H9 (cell line): ENCODE data around the gene COMMD1. TPM values are rescaled to one million over a fixed set of nuclear protein-coding genes. Genes with fewer than 3 reads are reported as not detected.

ENCODE experiments used
- DNase-seq: peaks from one replicate; pipeline ENCODE4 v3.0.0-alpha.2; 2017
- H2AFZ ChIP-seq: one replicate; pipeline ENCODE4 v1.6.1; 2013; ENCODE audit warnings: mild to moderate bottlenecking, low read length, control low read depth, moderate library complexity
- H2AK5ac ChIP-seq: 2 replicates; pipeline ENCODE4 v1.6.1; 2013; ENCODE audit warnings: low read length, control low read depth, mixed read lengths; ENCODE audit not compliant: insufficient read length
- H2BK120ac ChIP-seq: one replicate; pipeline ENCODE4 v1.6.1; 2013; ENCODE audit warnings: low read depth, mild to moderate bottlenecking, low read length, control low read depth, inconsistent platforms; ENCODE audit not compliant: poor library complexity, severe bottlenecking
- H2BK12ac ChIP-seq: 2 replicates; pipeline ENCODE4 v1.6.1; 2013; ENCODE audit warnings: low read length, control low read depth, mixed read lengths, low read depth; ENCODE audit not compliant: insufficient read length
- H2BK15ac ChIP-seq: 2 replicates; pipeline ENCODE4 v1.6.1; 2013; ENCODE audit warnings: low read depth, low read length, control low read depth
- H2BK20ac ChIP-seq: one replicate; pipeline ENCODE4 v1.6.1; 2013; ENCODE audit warnings: low read depth, mild to moderate bottlenecking, low read length, control low read depth, inconsistent platforms; ENCODE audit not compliant: poor library complexity, severe bottlenecking
- H2BK5ac ChIP-seq: 2 replicates; pipeline ENCODE4 v1.6.1; 2013; ENCODE audit warnings: low read length, control low read depth, mixed read lengths; ENCODE audit not compliant: insufficient read length
- H3K14ac ChIP-seq: 2 replicates; pipeline ENCODE4 v1.6.1; 2013; ENCODE audit warnings: low read length, control low read depth; ENCODE audit not compliant: insufficient read depth
- H3K18ac ChIP-seq: 2 replicates; pipeline ENCODE4 v1.6.1; 2013; ENCODE audit warnings: low read depth, mild to moderate bottlenecking, mixed read lengths, low read length, control low read depth; ENCODE audit not compliant: insufficient read length
- H3K23ac ChIP-seq: 2 replicates; pipeline ENCODE4 v1.6.1; 2013; ENCODE audit warnings: low read length, control low read depth, mixed read lengths, low read depth; ENCODE audit not compliant: insufficient read length
- H3K23me2 ChIP-seq: 2 replicates; pipeline ENCODE4 v1.6.1; 2013; ENCODE audit warnings: low read depth, mild to moderate bottlenecking, mixed read lengths, low read length, control low read depth; ENCODE audit not compliant: insufficient read length, poor library complexity, severe bottlenecking
- H3K27ac ChIP-seq: 2 replicates; pipeline ENCODE4 v1.5.1; 2013; ENCODE audit warnings: low read length, control low read depth, mixed read lengths, low read depth; ENCODE audit not compliant: insufficient read length
- H3K27me3 ChIP-seq: 2 replicates; pipeline ENCODE4 v1.6.1; 2013; ENCODE audit warnings: low read length, control low read depth, inconsistent platforms; ENCODE audit not compliant: insufficient read depth
- H3K4ac ChIP-seq: 2 replicates; pipeline ENCODE4 v1.6.1; 2013; ENCODE audit warnings: low read depth, mild to moderate bottlenecking, control low read depth, inconsistent platforms, low read length, moderate library complexity
- H3K4me1 ChIP-seq: 2 replicates; pipeline ENCODE4 v1.6.1; 2013; ENCODE audit warnings: low read length, control low read depth, inconsistent platforms; ENCODE audit not compliant: insufficient read depth
- H3K4me2 ChIP-seq: 2 replicates; pipeline ENCODE4 v1.6.1; 2013; ENCODE audit warnings: low read length, control low read depth, mixed read lengths; ENCODE audit not compliant: insufficient read length, insufficient read depth
- H3K56ac ChIP-seq: 2 replicates; pipeline ENCODE4 v1.6.1; 2013; ENCODE audit warnings: low read depth, mild to moderate bottlenecking, mixed read lengths, low read length, control low read depth; ENCODE audit not compliant: insufficient read length
- H3K79me1 ChIP-seq: 2 replicates; pipeline ENCODE4 v1.6.1; 2013; ENCODE audit warnings: low read depth, mild to moderate bottlenecking, moderate library complexity, low read length, control low read depth, inconsistent platforms; ENCODE audit not compliant: insufficient read depth, poor library complexity, severe bottlenecking
- H3K79me2 ChIP-seq: 2 replicates; pipeline ENCODE4 v1.6.1; 2013; ENCODE audit warnings: low read length, control low read depth, inconsistent platforms; ENCODE audit not compliant: insufficient read depth
- H3K9ac ChIP-seq: 2 replicates; pipeline ENCODE4 v1.6.1; 2013; ENCODE audit warnings: low read length, control low read depth, mixed read lengths; ENCODE audit not compliant: insufficient read length; ENCODE audit errors: extremely low read depth
- H3K9me3 ChIP-seq: one replicate; pipeline ENCODE4 v1.6.1; 2013; ENCODE audit warnings: low read depth, low read length, inconsistent platforms; ENCODE audit not compliant: control insufficient read depth
- H3T11ph ChIP-seq: one replicate; pipeline ENCODE4 v1.6.1; 2013; ENCODE audit warnings: mild to moderate bottlenecking, low read length, control low read depth, inconsistent platforms
- H4K20me1 ChIP-seq: one replicate; pipeline ENCODE4 v1.6.1; 2013; ENCODE audit not compliant: control insufficient read depth, insufficient read length, insufficient read depth
- H4K5ac ChIP-seq: 2 replicates; pipeline ENCODE4 v1.6.1; 2013; ENCODE audit warnings: low read depth, mild to moderate bottlenecking, mixed read lengths, low read length, control low read depth; ENCODE audit not compliant: insufficient read length
- H4K8ac ChIP-seq: replicated peaks from 2 replicates; pipeline ENCODE4 v1.6.1; 2013; ENCODE audit warnings: low read length, control low read depth, mixed read lengths, low read depth; ENCODE audit not compliant: insufficient read length
- H4K91ac ChIP-seq: 2 replicates; pipeline ENCODE4 v1.6.1; 2013; ENCODE audit warnings: low read depth, mild to moderate bottlenecking, moderate library complexity, mixed read lengths, low read length, control low read depth; ENCODE audit not compliant: insufficient read length
- H3K27ac Mint-ChIP-seq, 3 experiments: 2 replicates in 2 of 3; 3 replicates in 1 of 3; pipeline ENCODE4 v1.8.0; 2020 to 2021; ENCODE audit warnings: mixed read lengths in 3 of 3, mild to moderate bottlenecking in 1 of 3, moderate library complexity in 1 of 3
- H3K27me3 Mint-ChIP-seq: 2 replicates; pipeline ENCODE4 v1.8.0; 2021; ENCODE audit warnings: low read depth, mild to moderate bottlenecking, moderate library complexity, mixed read lengths
- H3K36me3 Mint-ChIP-seq, 3 experiments: 2 replicates in 2 of 3; 3 replicates in 1 of 3; pipeline ENCODE4 v1.8.0; 2020 to 2021; ENCODE audit warnings: low read depth in 3 of 3, mixed read lengths in 3 of 3; ENCODE audit not compliant: insufficient read depth in 1 of 3
- H3K4me1 Mint-ChIP-seq, 2 experiments: 2 replicates each; pipeline ENCODE4 v1.8.0; 2020; ENCODE audit warnings: mixed read lengths in 2 of 2
- H3K4me3 Mint-ChIP-seq, 2 experiments: 2 replicates in 1 of 2; 3 replicates in 1 of 2; pipeline ENCODE4 v1.8.0; 2020 to 2021; ENCODE audit warnings: mild to moderate bottlenecking in 2 of 2, mixed read lengths in 2 of 2, moderate library complexity in 1 of 2
- H3K9me3 Mint-ChIP-seq, 2 experiments: 2 replicates in 1 of 2; 3 replicates in 1 of 2; pipeline ENCODE4 v1.8.0; 2020; ENCODE audit warnings: mild to moderate bottlenecking in 2 of 2, mixed read lengths in 2 of 2, moderate library complexity in 1 of 2
- WGBS: extraction: QIAGEN DNeasy Blood & Tissue Kit; methylation state at CpG from one replicate; pipeline ENCODE4 v1.1.7; 2013; ENCODE audit warnings: missing lambda C conversion rate, low lambda C conversion rate, mixed read lengths; ENCODE audit not compliant: insufficient read length; ENCODE audit errors: extremely low coverage; 5-methylcytosine and 5-hydroxymethylcytosine counted together
- total RNA-seq: library from RNA; stranded (reverse); gene quantifications from 2 replicates; pipeline ENCODE4 v1.2.1, GENCODE V29; 2021
- TF ChIP-seq, protein P1 (sequence below): fragments of 200-600 bp; sonication (generic); conservative IDR thresholded peaks from 3 replicates; pipeline ENCODE4 v1.8.0; 2021; ENCODE audit warnings: antibody characterized with exemption, mild to moderate bottlenecking

Gene COMMD1
- total RNA-seq, 1 experiment from 2014 or later, result 31.5 TPM

DNA sequence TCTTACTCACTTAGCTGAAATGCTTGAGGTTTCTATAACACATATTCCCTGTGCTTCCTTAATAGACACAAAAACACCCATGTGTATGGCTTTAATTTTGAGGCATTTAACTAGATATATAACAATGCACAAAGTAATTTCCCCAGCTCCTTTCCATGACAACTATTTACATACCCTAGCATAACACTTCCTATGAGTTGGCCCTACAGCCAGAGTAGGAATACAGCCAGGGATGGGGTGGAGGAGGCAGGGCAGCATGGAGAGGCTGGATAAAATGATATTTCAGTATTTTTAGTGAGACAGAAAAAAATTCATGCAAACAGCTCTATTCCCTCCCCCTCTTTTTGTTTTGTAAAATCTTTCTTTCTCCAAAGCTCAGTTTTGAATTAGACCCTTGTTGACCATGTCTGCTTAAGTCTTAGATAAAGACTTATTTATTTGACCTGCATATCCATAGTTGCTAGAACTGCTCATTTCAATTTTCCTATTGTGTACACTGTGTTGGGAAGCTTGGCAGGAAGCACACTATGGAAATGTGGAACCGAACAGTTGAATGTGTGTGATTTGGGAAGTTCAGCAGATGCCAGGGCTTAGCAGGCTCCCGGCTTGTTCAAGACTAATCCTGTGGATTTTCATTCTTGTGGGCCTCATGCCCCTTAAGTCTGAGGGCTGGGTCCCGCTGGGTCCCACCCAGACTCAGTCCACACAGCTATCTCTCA is 279.2 kb downstream of the COMMD1 start:
- Histone ChIP-seq H3K79me2 (no peaks in the 10 kb centered on the region), H3K27ac (no peak overlapping the region), H2BK20ac (no peak overlapping the region), H3K18ac (no peak overlapping the region), H4K8ac (no peak overlapping the region), H2AK5ac (no peak overlapping the region), H2BK12ac (no peak overlapping the region), H3T11ph (no peak overlapping the region), H3K4me1 (no peaks in the 10 kb centered on the region), H4K5ac (no peak overlapping the region), H2AFZ (no peak overlapping the region), H3K9ac (no peak overlapping the region), H3K56ac (no peak overlapping the region), H3K4me2 (no peak overlapping the region), H3K23ac (no peak overlapping the region), H3K4ac (no peak overlapping the region), H2BK5ac (no peak overlapping the region), H2BK120ac (no peak overlapping the region), H3K23me2 (no peaks in the 10 kb centered on the region), H4K20me1 (no peaks in the 10 kb centered on the region), H3K27me3 (no peaks in the 10 kb centered on the region), H3K79me1 (no peaks in the 10 kb centered on the region), H3K14ac (no peak overlapping the region), H2BK15ac (no peak overlapping the region), H4K91ac (no peak overlapping the region), H3K9me3 (no peaks in the 10 kb centered on the region)
- Mint-ChIP-seq H3K4me1 (peaks cover 22 to 32% of the 10 kb centered on the region in 2 experiments), H3K9me3 (no peaks in the 10 kb centered on the region), H3K27ac (no peak overlapping the region), H3K36me3 (no peaks in the 10 kb centered on the region), H3K27me3 (no peaks in the 10 kb centered on the region; the same call in 1 of the 2 replicates), H3K4me3 (no peak overlapping the region)
- DNase-seq, result no peak
- no CpG with 5 or more reads among the region's 3 CpGs for WGBS
- TF ChIP-seq, protein P1, sequence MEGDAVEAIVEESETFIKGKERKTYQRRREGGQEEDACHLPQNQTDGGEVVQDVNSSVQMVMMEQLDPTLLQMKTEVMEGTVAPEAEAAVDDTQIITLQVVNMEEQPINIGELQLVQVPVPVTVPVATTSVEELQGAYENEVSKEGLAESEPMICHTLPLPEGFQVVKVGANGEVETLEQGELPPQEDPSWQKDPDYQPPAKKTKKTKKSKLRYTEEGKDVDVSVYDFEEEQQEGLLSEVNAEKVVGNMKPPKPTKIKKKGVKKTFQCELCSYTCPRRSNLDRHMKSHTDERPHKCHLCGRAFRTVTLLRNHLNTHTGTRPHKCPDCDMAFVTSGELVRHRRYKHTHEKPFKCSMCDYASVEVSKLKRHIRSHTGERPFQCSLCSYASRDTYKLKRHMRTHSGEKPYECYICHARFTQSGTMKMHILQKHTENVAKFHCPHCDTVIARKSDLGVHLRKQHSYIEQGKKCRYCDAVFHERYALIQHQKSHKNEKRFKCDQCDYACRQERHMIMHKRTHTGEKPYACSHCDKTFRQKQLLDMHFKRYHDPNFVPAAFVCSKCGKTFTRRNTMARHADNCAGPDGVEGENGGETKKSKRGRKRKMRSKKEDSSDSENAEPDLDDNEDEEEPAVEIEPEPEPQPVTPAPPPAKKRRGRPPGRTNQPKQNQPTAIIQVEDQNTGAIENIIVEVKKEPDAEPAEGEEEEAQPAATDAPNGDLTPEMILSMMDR, result no peak

Other genes with a start within 250 kb of the COMMD1 start
- 13.3 and 15.8 TPM in 2 replicates for gene FAM161A, start 51.6 kb upstream of the COMMD1 start, total RNA-seq
- 351 and 360 TPM in 2 replicates for gene CCT4, start 17.0 kb upstream of the COMMD1 start, total RNA-seq